Aorta (tissue), 5 donors: ENCODE data around the gene SPOPL. TPM values are rescaled to one million over a fixed set of nuclear protein-coding genes. Genes with fewer than 3 reads are reported as not detected.
"Not testable (repeated sequence)": the region's sequence is repeated elsewhere in the genome, so short reads cannot be mapped to it uniquely, and the experiment has no call there.

Source experiments
- ATAC-seq: fragments of 200-7000 bp; cut with Tn5 transposase; one replicate; pipeline ENCODE4 v1.9.1; 2022; ENCODE audit warnings: moderate library complexity; ENCODE audit not compliant: low FRiP score
- DNase-seq, 2 donors: peaks; one replicate each; pipeline ENCODE4 v3.0.0-alpha.2; 2020
- H3K27ac ChIP-seq, 2 donors: one replicate each; pipeline ENCODE4 v1.5.1; 2013; ENCODE audit warnings: low read length in 2 of 2, mild to moderate bottlenecking in 2 of 2, moderate library complexity in 2 of 2, control low read depth in 1 of 2, inconsistent platforms in 1 of 2, low read depth in 1 of 2
- H3K27me3 ChIP-seq, 2 donors: one replicate each; pipeline ENCODE4 v1.6.1; 2013; ENCODE audit warnings: control low read depth in 1 of 2, low read length in 1 of 2, mild to moderate bottlenecking in 1 of 2, moderate library complexity in 1 of 2; ENCODE audit not compliant: insufficient read depth in 2 of 2, control insufficient read depth in 1 of 2
- H3K36me3 ChIP-seq, 2 donors: one replicate each; pipeline ENCODE4 v1.6.1; 2013; ENCODE audit warnings: control low read depth in 1 of 2, low read length in 1 of 2, mild to moderate bottlenecking in 1 of 2; ENCODE audit not compliant: insufficient read depth in 2 of 2, control insufficient read depth in 1 of 2
- H3K4me1 ChIP-seq, 2 donors: one replicate each; pipeline ENCODE4 v1.6.1; 2013; ENCODE audit warnings: low read length in 2 of 2, control low read depth in 1 of 2, mild to moderate bottlenecking in 1 of 2, moderate library complexity in 1 of 2; ENCODE audit not compliant: insufficient read depth in 2 of 2, control insufficient read depth in 1 of 2
- H3K4me3 ChIP-seq, 2 donors: one replicate each; pipeline ENCODE4 v1.5.1; 2013; ENCODE audit warnings: low read length in 2 of 2, control low read depth in 1 of 2, mild to moderate bottlenecking in 1 of 2
- H3K9me3 ChIP-seq: one replicate; pipeline ENCODE4 v1.6.1; 2013; ENCODE audit warnings: mild to moderate bottlenecking, low read length; ENCODE audit not compliant: control insufficient read depth
- WGBS, 2 donors: extraction: QIAGEN DNeasy Blood & Tissue Kit; methylation state at CpG; one replicate each; pipeline ENCODE4 v1.1.7; 2013; 5-methylcytosine and 5-hydroxymethylcytosine counted together
- intact Hi-C, 2 donors: fragments of 100-400 bp; cut with DNase I; formaldehyde crosslinking; loops; one replicate each; pipeline versions ENCODE4 v1.14.2 to v1.15.0; 2022
- polyA plus RNA-seq, 2 donors: library from polyadenylated mRNA; stranded (reverse); fragments of 200-250 nt; gene quantifications; one replicate each; pipeline ENCODE4 v1.2.3, GENCODE V29; 2013
- total RNA-seq, 2 donors: library from RNA; stranded (reverse); fragmentation: NEBNext Ultra II Directional; extraction: Animal tissue kit (Norgen Biotek cat#: 25700); gene quantifications; one replicate each; pipeline ENCODE4 v1.2.1, GENCODE V29; 2021
- donor health status: healthy with polysubstance abuse.
- donor health status: Bipolar disorder and iron deficiency.
- donor health status: DM: no; HTN: no; CAD: no.
- donor health status: DM: no; HTN: no; CAD: no.
- donor health status: DM: yes; HTN: yes; CAD: no.

SPOPL gene
- total and polyA plus RNA-seq, 4 donors, result 9.1 to 39.9 (median 31.8) TPM

GRCh38 chr2:138469411-138469810 lies 32.2 kb upstream of the SPOPL start:
- H3K9me3 ChIP-seq, result no peaks in the 10 kb centered on the region
- no peak overlapping the region for H3K27ac ChIP-seq
- H3K4me3 ChIP-seq, result no peak overlapping the region
- H3K27me3 ChIP-seq, result no peaks in the 10 kb centered on the region
- DNase-seq (no peak), ATAC-seq (no peak)
- intact Hi-C loops, result no loop called here
- 39 to 43% methylated on average over 1 of the region's 1 CpG for WGBS, 2 donors
- peaks cover 0 to 2% of the 10 kb centered on the region in 2 donors for H3K4me1 ChIP-seq
- no peaks in the 10 kb centered on the region for H3K36me3 ChIP-seq

GRCh38 chr2:138470941-138471340 lies 30.6 kb upstream of the SPOPL start:
- Histone ChIP-seq H3K9me3 (no peaks in the 10 kb centered on the region), H3K36me3 (no peaks in the 10 kb centered on the region), H3K27me3 (no peaks in the 10 kb centered on the region), H3K27ac (no peak overlapping the region), H3K4me3 (no peak overlapping the region), H3K4me1 (peaks cover 0 to 2% of the 10 kb centered on the region in 2 donors)
- intact Hi-C loops, result no loop called here
- DNase-seq (no peak), ATAC-seq (no peak)
- WGBS, 2 donors, result 36 to 39% methylated on average over 5 of the region's 5 CpGs

GRCh38 chr2:138474100-138474825 lies 27.3 kb upstream of the SPOPL start:
- no peak overlapping the region for H3K27ac ChIP-seq
- H3K4me1 ChIP-seq, result peaks cover 0 to 1% of the 10 kb centered on the region in 2 donors
- H3K4me3 ChIP-seq, result no peak overlapping the region
- ATAC-seq (no peak), DNase-seq (no peak)
- 13 to 21% methylated on average over 4 of the region's 4 CpGs for WGBS, 2 donors
- no peaks in the 10 kb centered on the region for H3K27me3 ChIP-seq
- no peaks in the 10 kb centered on the region for H3K9me3 ChIP-seq
- intact Hi-C loops, result no loop called here
- H3K36me3 ChIP-seq, result no peaks in the 10 kb centered on the region

- H3K4me3 ChIP-seq, result no peak overlapping the region
- no peak for ATAC-seq
- H3K4me1 ChIP-seq, result no peaks in the 10 kb centered on the region
- WGBS, 2 donors, result 80 to 84% methylated on average over 4 of the region's 4 CpGs
- DNase-seq, result no peak
- H3K9me3 ChIP-seq, result no peaks in the 10 kb centered on the region
- no peaks in the 10 kb centered on the region for H3K36me3 ChIP-seq
- no peaks in the 10 kb centered on the region for H3K27me3 ChIP-seq
- no peak overlapping the region for H3K27ac ChIP-seq
- intact Hi-C loops, result no loop called here
These were observed 26.2 kb upstream of the SPOPL start for GRCh38 chr2:138475277-138475776.

- Histone ChIP-seq H3K9me3 (no peaks in the 10 kb centered on the region), H3K4me1 (no peaks in the 10 kb centered on the region), H3K27me3 (no peaks in the 10 kb centered on the region), H3K36me3 (no peaks in the 10 kb centered on the region), H3K27ac (no peak overlapping the region), H3K4me3 (no peak overlapping the region)
- intact Hi-C loops, result no loop called here
- DNase-seq, result no peak
- no peak for ATAC-seq
These were observed 25.4 kb upstream of the SPOPL start for GRCh38 chr2:138476186-138476585.

GRCh38 chr2:138476940-138477339 lies 24.6 kb upstream of the SPOPL start:
- ATAC-seq (no peak), DNase-seq (no peak)
- H3K27ac ChIP-seq, result no peak overlapping the region
- H3K27me3 ChIP-seq, result no peaks in the 10 kb centered on the region
- H3K9me3 ChIP-seq, result no peaks in the 10 kb centered on the region
- WGBS, 2 donors, result 96% methylated on average over 4 of the region's 4 CpGs
- H3K36me3 ChIP-seq, result no peaks in the 10 kb centered on the region
- H3K4me3 ChIP-seq, result no peak overlapping the region
- H3K4me1 ChIP-seq, result no peaks in the 10 kb centered on the region
- intact Hi-C loops, result no loop called here

- ATAC-seq, H3K27me3 ChIP-seq, DNase-seq, H3K9me3 ChIP-seq, H3K4me1 ChIP-seq, H3K36me3 ChIP-seq, intact Hi-C loops, H3K4me3 ChIP-seq, H3K27ac ChIP-seq: not testable (repeated sequence)
These were observed 18.8 kb upstream of the SPOPL start for GRCh38 chr2:138482796-138483195.

- no peak for ATAC-seq
- intact Hi-C loops, result no loop called here
- H3K27ac ChIP-seq, result no peak overlapping the region
- no peaks in the 10 kb centered on the region for H3K4me1 ChIP-seq
- no peaks in the 10 kb centered on the region for H3K27me3 ChIP-seq
- H3K9me3 ChIP-seq, result no peaks in the 10 kb centered on the region
- no peak overlapping the region for H3K4me3 ChIP-seq
- DNase-seq, result no peak
- H3K36me3 ChIP-seq, result no peaks in the 10 kb centered on the region
These were observed 16.6 kb upstream of the SPOPL start for GRCh38 chr2:138485019-138485418.

- Histone ChIP-seq H3K27me3 (no peaks in the 10 kb centered on the region), H3K9me3 (no peaks in the 10 kb centered on the region), H3K36me3 (no peaks in the 10 kb centered on the region), H3K4me1 (no peaks in the 10 kb centered on the region), H3K4me3 (no peak overlapping the region), H3K27ac (no peak overlapping the region)
- 28 to 32% methylated on average over 2 of the region's 2 CpGs for WGBS, 2 donors
- intact Hi-C loops, result no loop called here
- no peak for ATAC-seq
- DNase-seq, result no peak
These were observed 15.0 kb upstream of the SPOPL start for GRCh38 chr2:138486363-138487198.
